Effector memory CD4-positive, alpha-beta T cell (primary cell): ENCODE data around the gene GOLGA3.
"Not testable (repeated sequence)": the region's sequence is repeated elsewhere in the genome, so short reads cannot be mapped to it uniquely, and the experiment has no call there.

Experiments used
- DNase-seq, 3 donors: peaks; one replicate each; pipeline ENCODE4 v3.0.0-alpha.2; 2020
- H3K27ac ChIP-seq: 2 replicates; pipeline ENCODE4 v1.7.0; 2013; ENCODE audit warnings: mild to moderate bottlenecking, low read length, moderate library complexity; ENCODE audit not compliant: insufficient read depth, poor library complexity, severe bottlenecking
- H3K27me3 ChIP-seq: replicated peaks from 2 replicates; pipeline ENCODE4 v1.7.0; 2013; ENCODE audit warnings: mild to moderate bottlenecking, low read length; ENCODE audit not compliant: insufficient read depth, control insufficient read depth, poor library complexity, severe bottlenecking
- H3K36me3 ChIP-seq: 2 replicates; pipeline ENCODE4 v1.7.0; 2013; ENCODE audit warnings: mild to moderate bottlenecking, low read length, moderate library complexity; ENCODE audit not compliant: control insufficient read depth, insufficient read depth
- H3K4me1 ChIP-seq: 2 replicates; pipeline ENCODE4 v1.7.0; 2013; ENCODE audit warnings: low read length, mild to moderate bottlenecking; ENCODE audit not compliant: control insufficient read depth, insufficient read depth, poor library complexity, severe bottlenecking
- H3K4me3 ChIP-seq: 2 replicates; pipeline ENCODE4 v1.7.0; 2013; ENCODE audit warnings: low read length, low read depth, mild to moderate bottlenecking; ENCODE audit not compliant: insufficient read depth, poor library complexity, severe bottlenecking
- H3K9me3 ChIP-seq: 2 replicates; pipeline ENCODE4 v1.7.0; 2013; ENCODE audit warnings: mild to moderate bottlenecking, low read length, moderate library complexity; ENCODE audit not compliant: control insufficient read depth

The GOLGA3 gene

DNA sequence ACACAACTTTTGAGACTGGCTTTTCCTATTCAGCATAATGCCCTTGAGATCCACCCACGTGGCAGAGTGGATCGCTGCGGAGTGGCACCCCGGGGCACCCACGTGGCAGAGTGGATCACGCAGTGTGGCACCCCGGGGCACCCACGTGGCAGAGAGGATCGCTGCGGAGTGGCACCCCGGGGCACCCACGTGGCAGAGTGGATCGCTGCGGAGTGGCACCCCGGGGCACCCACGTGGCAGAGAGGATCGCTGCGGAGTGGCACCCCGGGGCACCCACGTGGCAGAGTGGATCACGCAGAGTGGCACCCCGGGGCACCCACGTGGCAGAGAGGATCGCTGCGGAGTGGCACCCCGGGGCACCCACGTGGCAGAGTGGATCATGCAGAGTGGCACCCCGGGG is 69.8 kb downstream of the GOLGA3 start:
- not testable (repeated sequence) for H3K27me3 ChIP-seq, H3K27ac ChIP-seq, DNase-seq, H3K36me3 ChIP-seq, H3K4me3 ChIP-seq, H3K9me3 ChIP-seq
- H3K4me1 ChIP-seq = peaks cover 15% of the 10 kb centered on the region

GRCh38 chr12:132754160-132754932 is 74.3 kb downstream of the GOLGA3 start:
- Histone ChIP-seq H3K36me3 (peaks cover 36% of the 10 kb centered on the region), H3K9me3 (no peaks in the 10 kb centered on the region), H3K27ac (no peak overlapping the region), H3K4me3 (no peak overlapping the region), H3K4me1 (no peaks in the 10 kb centered on the region), H3K27me3 (no peaks in the 10 kb centered on the region)
- DNase-seq = no peak

- H3K4me1 ChIP-seq, H3K27me3 ChIP-seq, H3K4me3 ChIP-seq, H3K9me3 ChIP-seq, DNase-seq, H3K27ac ChIP-seq: not testable (repeated sequence)
- H3K36me3 ChIP-seq = peaks cover 42% of the 10 kb centered on the region
These were observed 75.0 kb downstream of the GOLGA3 start for GRCh38 chr12:132753670-132754069.

DNA sequence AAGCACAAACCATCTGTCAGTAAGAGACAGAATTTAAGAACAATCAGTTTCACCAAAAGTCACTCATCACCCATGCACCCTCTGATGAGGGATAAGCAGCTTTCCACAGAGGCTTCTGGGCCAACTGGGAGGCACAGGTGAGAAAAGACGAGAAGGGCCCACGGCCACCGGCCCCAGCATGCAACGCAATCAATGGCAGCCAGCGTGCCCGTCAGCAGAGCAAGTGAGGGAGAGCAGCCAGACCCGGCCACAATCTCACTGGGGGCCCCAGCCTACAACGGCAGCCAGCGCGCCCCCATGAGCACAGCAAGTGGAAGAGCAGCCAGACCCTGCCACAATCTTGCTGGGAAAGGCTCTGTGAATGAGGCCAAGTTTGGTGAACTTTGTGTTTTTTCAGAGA is 80.3 kb downstream of the GOLGA3 start:
- Histone ChIP-seq H3K27ac (no peak overlapping the region), H3K36me3 (peaks cover 81% of the 10 kb centered on the region), H3K27me3 (no peaks in the 10 kb centered on the region)

GRCh38 chr12:132747896-132748295 is 80.8 kb downstream of the GOLGA3 start:
- no peak overlapping the region for H3K4me3 ChIP-seq

More for the DNA sequence above, 80.3 kb downstream of the GOLGA3 start:
- Histone ChIP-seq H3K4me1 (no peaks in the 10 kb centered on the region), H3K9me3 (no peaks in the 10 kb centered on the region), H3K4me3 (no peak overlapping the region)
- DNase-seq = no peak

DNA sequence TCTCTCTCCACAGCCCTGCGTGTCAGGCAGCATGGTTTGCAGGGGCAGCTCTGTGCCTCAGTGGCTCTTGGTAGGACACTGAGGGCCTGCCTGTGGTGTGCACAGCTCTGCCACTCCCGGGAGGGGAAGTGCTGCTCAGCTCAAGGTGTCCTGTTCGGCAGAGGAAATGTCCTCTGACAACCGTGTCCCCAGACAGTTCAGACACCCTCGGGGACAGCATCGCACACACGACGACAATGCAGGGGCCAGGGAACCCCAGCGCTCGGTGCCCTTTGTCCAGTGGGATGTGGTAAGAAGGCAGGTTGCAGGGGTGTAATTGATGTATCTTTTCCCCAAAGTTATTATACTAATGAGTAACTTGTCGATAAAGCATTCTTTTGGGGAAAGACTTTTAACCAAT is 81.3 kb downstream of the GOLGA3 start:
- no peak for DNase-seq
- H3K4me3 ChIP-seq = no peak overlapping the region
- H3K4me1 ChIP-seq = no peaks in the 10 kb centered on the region
- H3K27ac ChIP-seq = no peak overlapping the region
- H3K36me3 ChIP-seq = peaks cover 81% of the 10 kb centered on the region
- H3K27me3 ChIP-seq = no peaks in the 10 kb centered on the region
- no peaks in the 10 kb centered on the region for H3K9me3 ChIP-seq

More at GRCh38 chr12:132747896-132748295, 80.8 kb downstream of the GOLGA3 start:
- H3K4me1 ChIP-seq = no peaks in the 10 kb centered on the region
- no peak for DNase-seq
- H3K27me3 ChIP-seq = no peaks in the 10 kb centered on the region
- peaks cover 81% of the 10 kb centered on the region for H3K36me3 ChIP-seq
- H3K9me3 ChIP-seq = no peaks in the 10 kb centered on the region
- no peak overlapping the region for H3K27ac ChIP-seq

GRCh38 chr12:132746613-132747012 is 82.1 kb downstream of the GOLGA3 start:
- Histone ChIP-seq H3K9me3 (no peaks in the 10 kb centered on the region), H3K27me3 (no peaks in the 10 kb centered on the region), H3K4me1 (no peaks in the 10 kb centered on the region), H3K36me3 (peaks cover 84% of the 10 kb centered on the region), H3K4me3 (no peak overlapping the region), H3K27ac (no peak overlapping the region)
- DNase-seq = no peak

DNA sequence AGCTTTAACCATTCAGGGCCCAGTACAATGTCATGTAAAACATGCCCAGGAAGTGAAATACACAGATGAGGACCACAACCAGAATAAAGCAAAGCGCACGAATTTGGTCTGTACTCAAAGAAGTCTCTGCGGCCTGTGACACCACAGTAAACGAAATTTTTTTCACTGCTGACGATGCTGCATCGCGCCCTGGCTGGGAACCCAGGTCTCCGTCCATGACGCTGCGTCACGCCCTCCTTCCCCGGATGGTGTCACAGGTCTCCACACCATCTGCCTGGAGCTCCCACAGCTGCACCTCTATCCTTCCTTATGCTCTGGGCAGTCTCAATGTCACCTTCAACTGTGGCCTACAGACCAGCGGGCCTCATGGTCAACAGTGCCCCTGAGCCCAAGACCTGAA is 84.8 kb downstream of the GOLGA3 start:
- H3K27ac ChIP-seq = no peak overlapping the region

GRCh38 chr12:132741620-132742019 is 87.0 kb downstream of the GOLGA3 start:
- no peaks in the 10 kb centered on the region for H3K4me1 ChIP-seq
- H3K9me3 ChIP-seq = no peaks in the 10 kb centered on the region
- DNase-seq = no peak
- H3K27me3 ChIP-seq = no peaks in the 10 kb centered on the region
- H3K27ac ChIP-seq = no peak overlapping the region
- H3K4me3 ChIP-seq = no peak overlapping the region
- H3K36me3 ChIP-seq = peaks cover 77% of the 10 kb centered on the region

More for the DNA sequence above, 84.8 kb downstream of the GOLGA3 start:
- no peaks in the 10 kb centered on the region for H3K4me1 ChIP-seq
- no peak overlapping the region for H3K4me3 ChIP-seq
- no peaks in the 10 kb centered on the region for H3K9me3 ChIP-seq
- no peak for DNase-seq
- H3K36me3 ChIP-seq = peaks cover 89% of the 10 kb centered on the region
- H3K27me3 ChIP-seq = no peaks in the 10 kb centered on the region

DNA sequence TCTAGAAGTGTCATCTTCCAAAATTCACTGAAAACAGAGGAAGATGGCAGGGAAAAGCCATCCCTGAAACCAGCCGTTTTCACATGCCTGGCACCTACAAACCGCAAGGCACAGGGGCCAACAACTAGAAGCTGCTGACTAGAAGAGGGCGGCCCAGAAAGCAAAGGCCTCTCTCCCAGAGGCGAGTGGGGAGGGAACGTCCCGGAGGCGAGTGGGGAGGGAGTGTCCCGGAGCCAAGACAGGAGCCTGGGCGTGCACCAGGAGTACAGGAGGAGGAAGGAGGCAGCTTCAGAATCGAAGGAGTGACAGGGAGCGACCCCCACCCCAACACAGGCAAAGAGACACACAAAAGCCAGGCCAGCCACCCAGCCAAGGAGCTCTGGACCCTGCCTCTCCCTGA is 88.0 kb downstream of the GOLGA3 start:
- Histone ChIP-seq H3K4me3 (no peak overlapping the region), H3K4me1 (no peaks in the 10 kb centered on the region), H3K27me3 (no peaks in the 10 kb centered on the region), H3K27ac (no peak overlapping the region), H3K9me3 (no peaks in the 10 kb centered on the region), H3K36me3 (peaks cover 75% of the 10 kb centered on the region)
- DNase-seq = no peak
